ENCODE measurements around the gene GNB5. TPM values are rescaled to one million over a fixed set of nuclear protein-coding genes. Genes with fewer than 3 reads are reported as not detected.

GNB5 gene
- polyA plus RNA-seq, 1 donor from 2014 or later = 89.6 TPM

DNA sequence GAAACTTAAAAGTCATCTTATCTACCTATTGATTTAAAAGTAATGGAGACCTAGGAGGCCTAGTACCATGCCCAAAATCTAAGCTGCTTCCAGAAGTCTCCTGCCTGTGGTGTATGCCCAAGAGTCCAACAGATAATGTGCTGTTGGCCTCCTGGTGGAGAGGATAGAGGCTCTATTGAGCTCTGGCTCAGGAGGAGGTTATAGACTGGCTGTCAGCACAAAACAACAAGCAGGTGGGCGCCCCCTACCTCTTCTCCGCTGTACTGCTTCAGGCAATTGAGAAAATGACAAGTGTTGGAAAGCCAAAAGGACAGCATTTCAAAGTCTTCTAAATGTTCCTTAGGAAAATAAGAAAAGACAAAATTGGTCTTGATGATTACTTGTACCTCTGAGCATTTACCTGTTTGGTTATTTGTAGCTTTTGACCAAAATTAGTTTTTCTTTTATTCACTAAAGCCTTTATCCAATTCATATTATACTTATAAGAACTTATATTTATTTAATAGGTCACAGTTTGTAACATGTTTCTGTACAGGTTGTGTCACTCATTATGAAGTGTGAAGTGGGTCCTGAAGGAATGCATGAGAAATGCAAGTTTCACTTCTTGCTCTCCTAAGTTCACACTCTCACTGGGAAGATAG, 17.2 kb upstream of the GNB5 start:
- H3K9me3 ChIP-seq (ENCODE audit: low read length) = no peaks in the 10 kb centered on the region
- TF ChIP-seq SMC3 (conservative IDR thresholded peaks at IDR 0.05; ENCODE audit: poor library complexity) = peak; percentile 37
- peak; percentile 40 for TF ChIP-seq RAD21 (conservative IDR thresholded peaks at IDR 0.05)
- TF ChIP-seq, protein P1, sequence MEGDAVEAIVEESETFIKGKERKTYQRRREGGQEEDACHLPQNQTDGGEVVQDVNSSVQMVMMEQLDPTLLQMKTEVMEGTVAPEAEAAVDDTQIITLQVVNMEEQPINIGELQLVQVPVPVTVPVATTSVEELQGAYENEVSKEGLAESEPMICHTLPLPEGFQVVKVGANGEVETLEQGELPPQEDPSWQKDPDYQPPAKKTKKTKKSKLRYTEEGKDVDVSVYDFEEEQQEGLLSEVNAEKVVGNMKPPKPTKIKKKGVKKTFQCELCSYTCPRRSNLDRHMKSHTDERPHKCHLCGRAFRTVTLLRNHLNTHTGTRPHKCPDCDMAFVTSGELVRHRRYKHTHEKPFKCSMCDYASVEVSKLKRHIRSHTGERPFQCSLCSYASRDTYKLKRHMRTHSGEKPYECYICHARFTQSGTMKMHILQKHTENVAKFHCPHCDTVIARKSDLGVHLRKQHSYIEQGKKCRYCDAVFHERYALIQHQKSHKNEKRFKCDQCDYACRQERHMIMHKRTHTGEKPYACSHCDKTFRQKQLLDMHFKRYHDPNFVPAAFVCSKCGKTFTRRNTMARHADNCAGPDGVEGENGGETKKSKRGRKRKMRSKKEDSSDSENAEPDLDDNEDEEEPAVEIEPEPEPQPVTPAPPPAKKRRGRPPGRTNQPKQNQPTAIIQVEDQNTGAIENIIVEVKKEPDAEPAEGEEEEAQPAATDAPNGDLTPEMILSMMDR (IDR thresholded peaks at IDR 0.05; ENCODE audit: poor library complexity, severe bottlenecking) = peak; percentile 57
- no peak for TF ChIP-seq MXI1 (conservative IDR thresholded peaks at IDR 0.05; ENCODE audit: poor library complexity, severe bottlenecking)
- no peak for TF ChIP-seq TAF1 (IDR thresholded peaks at IDR 0.05; ENCODE audit: low read depth)
- no peaks in the 10 kb centered on the region for H3K36me3 ChIP-seq (ENCODE audit: insufficient read depth, low read length)
- no peak overlapping the region for H2AFZ ChIP-seq (ENCODE audit: low read depth, low read length)
- H4K20me1 ChIP-seq (ENCODE audit: insufficient read depth) = no peaks in the 10 kb centered on the region
- no peak overlapping the region for H3K4me2 ChIP-seq (ENCODE audit: low read length)
- H3K9ac ChIP-seq (ENCODE audit: low read length) = no peak overlapping the region
- H3K9me2 ChIP-seq (ENCODE audit: insufficient read depth, low read length) = no peaks in the 10 kb centered on the region
- no peak overlapping the region for H3K4me3 ChIP-seq (ENCODE audit: low read length)
- H3F3A ChIP-seq (ENCODE audit: insufficient read depth, low read length, poor library complexity, severe bottlenecking) = no peaks in the 10 kb centered on the region
- H3K27me3 ChIP-seq (ENCODE audit: insufficient read depth, low read depth, low read length) = no peaks in the 10 kb centered on the region
- no peaks in the 10 kb centered on the region for H3K79me2 ChIP-seq (replicated peaks; ENCODE audit: insufficient read depth, low read length)
- no peak overlapping the region for H3K27ac ChIP-seq (ENCODE audit: low read length)

DNA sequence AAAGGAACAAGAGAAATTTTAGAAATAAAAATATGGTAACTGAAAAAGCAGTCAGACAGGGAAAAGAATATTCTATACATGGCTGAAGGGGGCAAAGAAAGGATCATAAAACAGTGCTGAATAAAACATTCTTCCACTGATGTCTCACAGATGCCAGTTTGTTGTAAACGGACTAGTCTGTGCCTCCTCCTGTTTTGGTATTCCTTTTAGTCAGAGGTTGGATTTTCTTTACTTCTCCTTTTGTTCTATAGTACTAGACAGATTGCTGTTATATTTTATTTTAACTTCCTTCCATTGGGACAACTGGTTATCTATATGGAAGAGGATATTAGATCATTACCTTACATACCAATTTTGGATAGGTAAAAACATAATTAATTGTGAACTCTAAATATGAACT, 16.0 kb upstream of the GNB5 start:
- H3K4me2 ChIP-seq (ENCODE audit: low read length) = no peak overlapping the region
- H2AFZ ChIP-seq (ENCODE audit: low read depth, low read length) = no peak overlapping the region
- no peak overlapping the region for H3K9ac ChIP-seq (ENCODE audit: low read length)
- H3K4me3 ChIP-seq (ENCODE audit: low read length) = no peak overlapping the region
- no peak for TF ChIP-seq TAF1 (IDR thresholded peaks at IDR 0.05; ENCODE audit: low read depth)
- TF ChIP-seq POLR2AphosphoS5 (IDR thresholded peaks at IDR 0.05) = no peak
- no peak for TF ChIP-seq EP300 (conservative IDR thresholded peaks at IDR 0.05; ENCODE audit: poor library complexity, severe bottlenecking)
- TF ChIP-seq, protein P2, sequence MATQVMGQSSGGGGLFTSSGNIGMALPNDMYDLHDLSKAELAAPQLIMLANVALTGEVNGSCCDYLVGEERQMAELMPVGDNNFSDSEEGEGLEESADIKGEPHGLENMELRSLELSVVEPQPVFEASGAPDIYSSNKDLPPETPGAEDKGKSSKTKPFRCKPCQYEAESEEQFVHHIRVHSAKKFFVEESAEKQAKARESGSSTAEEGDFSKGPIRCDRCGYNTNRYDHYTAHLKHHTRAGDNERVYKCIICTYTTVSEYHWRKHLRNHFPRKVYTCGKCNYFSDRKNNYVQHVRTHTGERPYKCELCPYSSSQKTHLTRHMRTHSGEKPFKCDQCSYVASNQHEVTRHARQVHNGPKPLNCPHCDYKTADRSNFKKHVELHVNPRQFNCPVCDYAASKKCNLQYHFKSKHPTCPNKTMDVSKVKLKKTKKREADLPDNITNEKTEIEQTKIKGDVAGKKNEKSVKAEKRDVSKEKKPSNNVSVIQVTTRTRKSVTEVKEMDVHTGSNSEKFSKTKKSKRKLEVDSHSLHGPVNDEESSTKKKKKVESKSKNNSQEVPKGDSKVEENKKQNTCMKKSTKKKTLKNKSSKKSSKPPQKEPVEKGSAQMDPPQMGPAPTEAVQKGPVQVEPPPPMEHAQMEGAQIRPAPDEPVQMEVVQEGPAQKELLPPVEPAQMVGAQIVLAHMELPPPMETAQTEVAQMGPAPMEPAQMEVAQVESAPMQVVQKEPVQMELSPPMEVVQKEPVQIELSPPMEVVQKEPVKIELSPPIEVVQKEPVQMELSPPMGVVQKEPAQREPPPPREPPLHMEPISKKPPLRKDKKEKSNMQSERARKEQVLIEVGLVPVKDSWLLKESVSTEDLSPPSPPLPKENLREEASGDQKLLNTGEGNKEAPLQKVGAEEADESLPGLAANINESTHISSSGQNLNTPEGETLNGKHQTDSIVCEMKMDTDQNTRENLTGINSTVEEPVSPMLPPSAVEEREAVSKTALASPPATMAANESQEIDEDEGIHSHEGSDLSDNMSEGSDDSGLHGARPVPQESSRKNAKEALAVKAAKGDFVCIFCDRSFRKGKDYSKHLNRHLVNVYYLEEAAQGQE (IDR thresholded peaks at IDR 0.05; ENCODE audit: borderline replicate concordance) = no peak
- TF ChIP-seq EZH2 (IDR thresholded peaks at IDR 0.05; ENCODE audit: borderline replicate concordance, insufficient read depth, low read length, poor library complexity, severe bottlenecking) = no peak
- TF ChIP-seq RAD21 (conservative IDR thresholded peaks at IDR 0.05) = no peak
- TF ChIP-seq MXI1 (conservative IDR thresholded peaks at IDR 0.05; ENCODE audit: poor library complexity, severe bottlenecking) = no peak
- TF ChIP-seq SMC3 (conservative IDR thresholded peaks at IDR 0.05; ENCODE audit: poor library complexity) = no peak
- TF ChIP-seq, protein P1 (IDR thresholded peaks at IDR 0.05; ENCODE audit: poor library complexity, severe bottlenecking) = no peak
- H3K79me2 ChIP-seq (replicated peaks; ENCODE audit: insufficient read depth, low read length) = no peaks in the 10 kb centered on the region
- no peaks in the 10 kb centered on the region for H3K36me3 ChIP-seq (ENCODE audit: insufficient read depth, low read length)
- H4K20me1 ChIP-seq (ENCODE audit: insufficient read depth) = no peaks in the 10 kb centered on the region
- no peaks in the 10 kb centered on the region for H3K9me3 ChIP-seq (ENCODE audit: low read length)
- H3K27ac ChIP-seq (ENCODE audit: low read length) = no peak overlapping the region
- H3K9me2 ChIP-seq (ENCODE audit: insufficient read depth, low read length) = no peaks in the 10 kb centered on the region
- H3K27me3 ChIP-seq (ENCODE audit: insufficient read depth, low read depth, low read length) = no peaks in the 10 kb centered on the region
- no peaks in the 10 kb centered on the region for H3F3A ChIP-seq (ENCODE audit: insufficient read depth, low read length, poor library complexity, severe bottlenecking)

Data from neural cell (in vitro differentiated cells).